Hematopoietic multipotent progenitor cell treated with erythropoietin and hydrocortisone succinate and interleukin-3 and kit ligand, for 6 days (in vitro differentiated cells): ENCODE data around the gene AMELX.

Experiments
- DNase-seq: peaks from one replicate; pipeline ENCODE4 v3.0.0-alpha.2; 2015

Gene AMELX

GRCh38 chrX:11293113-11293512, at the start of gene AMELX:
Gene AMELX (plus strand): TSS chrX:11293413. CDS start chrX:11294789, 1,376 bp downstream.
- DNase-seq, result no peak

GRCh38 chrX:11244636-11245035, 48.6 kb upstream of the AMELX start:
- DNase-seq, result no peak

- peak; percentile 22 for DNase-seq
These were observed 38.6 kb upstream of the AMELX start for GRCh38 chrX:11254417-11255109.

- no peak for DNase-seq
These were observed 35.9 kb upstream of the AMELX start for GRCh38 chrX:11257290-11257689.

GRCh38 chrX:11257711-11258110, 35.5 kb upstream of the AMELX start:
- DNase-seq, result no peak

GRCh38 chrX:11259437-11259836, 33.8 kb upstream of the AMELX start:
- no peak for DNase-seq

- DNase-seq, result no peak
These were observed 32.0 kb upstream of the AMELX start for GRCh38 chrX:11261260-11261659.

GRCh38 chrX:11264925-11265324, 28.3 kb upstream of the AMELX start:
- DNase-seq, result no peak

GRCh38 chrX:11265352-11265751, 27.9 kb upstream of the AMELX start:
- no peak for DNase-seq

- DNase-seq, result no peak
These were observed 26.6 kb upstream of the AMELX start for GRCh38 chrX:11266573-11267003.

- DNase-seq, result no peak
These were observed 25.8 kb upstream of the AMELX start for GRCh38 chrX:11267425-11267824.

- DNase-seq, result no peak
These were observed 24.2 kb upstream of the AMELX start for GRCh38 chrX:11269006-11269405.

GRCh38 chrX:11269996-11270395, 23.2 kb upstream of the AMELX start:
- DNase-seq, result no peak

GRCh38 chrX:11272290-11272689, 20.9 kb upstream of the AMELX start:
- DNase-seq, result no peak

- no peak for DNase-seq
These were observed 20.4 kb upstream of the AMELX start for GRCh38 chrX:11272863-11273262.

GRCh38 chrX:11273544-11273943, 19.7 kb upstream of the AMELX start:
- no peak for DNase-seq

- DNase-seq, result no peak
These were observed 11.2 kb upstream of the AMELX start for GRCh38 chrX:11282043-11282442.

GRCh38 chrX:11285651-11286050, 7.6 kb upstream of the AMELX start:
- no peak for DNase-seq

- DNase-seq, result no peak
These were observed 5.7 kb upstream of the AMELX start for GRCh38 chrX:11287505-11287904.

GRCh38 chrX:11290416-11291102, 2.7 kb upstream of the AMELX start:
- no peak for DNase-seq

- no peak for DNase-seq
These were observed 2.8 kb downstream of the AMELX start for GRCh38 chrX:11296051-11296450.

GRCh38 chrX:11298600-11298999, 5.4 kb downstream of the AMELX start:
- no peak for DNase-seq

- DNase-seq, result no peak
These were observed 11.6 kb downstream of the AMELX start for GRCh38 chrX:11304829-11305228.

- no peak for DNase-seq
These were observed 12.4 kb downstream of the AMELX start for GRCh38 chrX:11305641-11306040.

GRCh38 chrX:11309220-11309619, 16.0 kb downstream of the AMELX start:
- DNase-seq, result no peak
